Glutamatergic neuron (in vitro differentiated cells): Measurements from ENCODE around the gene MMP24. TPM values are rescaled to one million over a fixed set of nuclear protein-coding genes. Genes with fewer than 3 reads are reported as not detected.
"Not testable (repeated sequence)": the region's sequence is repeated elsewhere in the genome, so short reads cannot be mapped to it uniquely, and the experiment has no call there.

Experiments
- DNase-seq: peaks from one replicate; pipeline ENCODE4 v3.0.0; 2022
- H3K27ac Mint-ChIP-seq: one replicate; pipeline ENCODE4 v1.8.0; 2020; ENCODE audit warnings: mild to moderate bottlenecking, mixed read lengths, inconsistent platforms; ENCODE audit not compliant: unreplicated experiment
- H3K27me3 Mint-ChIP-seq: one replicate; pipeline ENCODE4 v1.8.0; 2020; ENCODE audit warnings: mild to moderate bottlenecking, moderate library complexity, mixed read lengths, inconsistent platforms; ENCODE audit not compliant: unreplicated experiment
- H3K36me3 Mint-ChIP-seq: one replicate; pipeline ENCODE4 v1.8.0; 2020; ENCODE audit warnings: mild to moderate bottlenecking, mixed read lengths, inconsistent platforms; ENCODE audit not compliant: unreplicated experiment
- H3K4me1 Mint-ChIP-seq: one replicate; pipeline ENCODE4 v1.8.0; 2020; ENCODE audit warnings: mild to moderate bottlenecking, low read depth, mixed read lengths, inconsistent platforms; ENCODE audit not compliant: unreplicated experiment
- H3K4me3 Mint-ChIP-seq: one replicate; pipeline ENCODE4 v1.8.0; 2020; ENCODE audit warnings: mild to moderate bottlenecking, mixed read lengths, inconsistent platforms; ENCODE audit not compliant: unreplicated experiment
- H3K9me3 Mint-ChIP-seq: one replicate; pipeline ENCODE4 v1.8.0; 2020; ENCODE audit warnings: mild to moderate bottlenecking, moderate library complexity, mixed read lengths, inconsistent platforms; ENCODE audit not compliant: unreplicated experiment
- total RNA-seq: library from RNA; stranded (reverse); fragmentation: NEBNext Ultra II Directional; extraction: Animal tissue kit (Norgen Biotek cat#: 25700); gene quantifications from one replicate; pipeline ENCODE4 v1.2.1, GENCODE V29; 2021; ENCODE audit not compliant: unreplicated experiment
- TF ChIP-seq, protein P1 (sequence below): fragments of 200-600 bp; sonication (generic); IDR thresholded peaks from one replicate; pipeline ENCODE4 v1.5.0; 2021; ENCODE audit not compliant: partially characterized antibody, unreplicated experiment

Gene MMP24
- total RNA-seq, 1 donor from 2014 or later, result 19.0 TPM

DNA sequence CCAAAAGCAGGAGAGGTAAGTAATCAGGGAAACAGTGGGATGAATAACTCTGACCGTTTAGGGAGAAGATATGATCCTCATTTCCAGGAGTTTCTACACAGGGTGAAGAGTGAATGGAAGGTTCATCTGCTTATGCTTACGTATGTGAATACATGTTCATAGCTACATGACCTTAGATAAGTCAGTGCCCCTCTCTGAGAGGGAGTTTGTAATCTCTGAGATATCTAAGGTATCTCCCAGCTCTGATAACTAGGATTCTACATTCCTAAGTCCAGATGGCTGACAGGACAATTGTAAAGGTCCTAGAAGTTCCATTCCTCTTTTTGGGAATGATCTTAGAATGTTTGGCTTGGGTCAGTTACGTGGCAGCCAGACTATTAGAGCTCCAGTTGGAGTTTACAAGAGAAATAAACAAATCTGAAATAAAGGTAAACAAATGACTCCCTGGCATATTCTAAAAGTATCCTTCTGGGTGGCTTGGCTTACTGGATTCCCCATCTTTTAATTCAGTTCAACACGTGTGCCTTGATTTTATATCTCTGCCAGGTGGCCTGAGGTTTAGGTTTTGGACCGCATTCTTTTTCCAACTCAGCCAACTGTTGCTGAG, 38.8 kb upstream of the MMP24 start:
- TF ChIP-seq, protein P1, sequence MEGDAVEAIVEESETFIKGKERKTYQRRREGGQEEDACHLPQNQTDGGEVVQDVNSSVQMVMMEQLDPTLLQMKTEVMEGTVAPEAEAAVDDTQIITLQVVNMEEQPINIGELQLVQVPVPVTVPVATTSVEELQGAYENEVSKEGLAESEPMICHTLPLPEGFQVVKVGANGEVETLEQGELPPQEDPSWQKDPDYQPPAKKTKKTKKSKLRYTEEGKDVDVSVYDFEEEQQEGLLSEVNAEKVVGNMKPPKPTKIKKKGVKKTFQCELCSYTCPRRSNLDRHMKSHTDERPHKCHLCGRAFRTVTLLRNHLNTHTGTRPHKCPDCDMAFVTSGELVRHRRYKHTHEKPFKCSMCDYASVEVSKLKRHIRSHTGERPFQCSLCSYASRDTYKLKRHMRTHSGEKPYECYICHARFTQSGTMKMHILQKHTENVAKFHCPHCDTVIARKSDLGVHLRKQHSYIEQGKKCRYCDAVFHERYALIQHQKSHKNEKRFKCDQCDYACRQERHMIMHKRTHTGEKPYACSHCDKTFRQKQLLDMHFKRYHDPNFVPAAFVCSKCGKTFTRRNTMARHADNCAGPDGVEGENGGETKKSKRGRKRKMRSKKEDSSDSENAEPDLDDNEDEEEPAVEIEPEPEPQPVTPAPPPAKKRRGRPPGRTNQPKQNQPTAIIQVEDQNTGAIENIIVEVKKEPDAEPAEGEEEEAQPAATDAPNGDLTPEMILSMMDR, result no peak
- Mint-ChIP-seq H3K27me3 (peaks cover 2% of the 10 kb centered on the region), H3K4me1 (no peaks in the 10 kb centered on the region), H3K27ac (no peak overlapping the region), H3K36me3 (peaks cover 6% of the 10 kb centered on the region), H3K9me3 (no peaks in the 10 kb centered on the region), H3K4me3 (no peak overlapping the region)
- DNase-seq, result no peak

DNA sequence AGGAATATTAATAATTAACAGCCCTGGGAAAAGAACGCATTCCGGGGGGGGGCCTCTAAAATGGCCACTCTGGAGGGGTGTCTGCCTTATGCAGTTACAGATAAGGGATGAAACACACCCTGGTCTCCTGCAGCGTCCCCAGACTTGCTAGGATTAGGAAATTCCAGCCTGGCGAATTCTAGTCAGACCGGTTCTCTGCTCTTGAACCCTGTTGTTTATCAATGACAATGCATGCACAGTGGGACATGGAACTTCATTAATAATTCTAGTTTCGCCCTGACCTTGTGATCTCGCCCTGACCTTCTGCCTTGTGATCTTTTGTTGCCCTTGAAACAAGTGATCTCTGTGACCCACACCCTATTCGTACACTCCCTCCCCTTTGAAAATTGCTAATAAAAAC, 37.3 kb upstream of the MMP24 start:
- H3K4me1 Mint-ChIP-seq, DNase-seq, H3K4me3 Mint-ChIP-seq: not testable (repeated sequence)

DNA sequence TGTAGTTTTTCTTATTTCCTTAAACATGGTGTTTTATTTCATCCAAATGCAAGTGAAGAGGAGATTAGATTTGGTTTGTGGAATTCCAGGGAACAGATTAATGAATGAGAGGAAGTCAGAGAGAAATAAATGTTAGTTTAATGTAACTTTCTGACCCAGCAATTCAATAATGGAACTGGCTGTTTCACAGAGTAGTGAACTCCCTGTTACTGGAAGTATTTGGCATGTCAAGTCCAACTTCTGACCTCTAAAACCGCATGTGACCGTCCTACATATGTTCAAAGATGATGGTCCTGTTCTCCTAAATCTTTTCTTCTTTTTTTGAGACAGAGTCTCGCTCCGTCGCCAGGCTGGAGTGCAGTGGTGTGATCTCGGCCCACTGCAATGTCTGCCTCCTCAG, 35.9 kb upstream of the MMP24 start:
- Mint-ChIP-seq H3K36me3 (peaks cover 6% of the 10 kb centered on the region), H3K4me3 (no peak overlapping the region), H3K27ac (no peak overlapping the region), H3K27me3 (peaks cover 2% of the 10 kb centered on the region), H3K9me3 (no peaks in the 10 kb centered on the region), H3K4me1 (no peaks in the 10 kb centered on the region)
- TF ChIP-seq, protein P1, result no peak
- DNase-seq, result no peak

More for the DNA sequence above, 37.3 kb upstream of the MMP24 start:
- not testable (repeated sequence) for H3K9me3 Mint-ChIP-seq, H3K36me3 Mint-ChIP-seq, H3K27ac Mint-ChIP-seq, H3K27me3 Mint-ChIP-seq

DNA sequence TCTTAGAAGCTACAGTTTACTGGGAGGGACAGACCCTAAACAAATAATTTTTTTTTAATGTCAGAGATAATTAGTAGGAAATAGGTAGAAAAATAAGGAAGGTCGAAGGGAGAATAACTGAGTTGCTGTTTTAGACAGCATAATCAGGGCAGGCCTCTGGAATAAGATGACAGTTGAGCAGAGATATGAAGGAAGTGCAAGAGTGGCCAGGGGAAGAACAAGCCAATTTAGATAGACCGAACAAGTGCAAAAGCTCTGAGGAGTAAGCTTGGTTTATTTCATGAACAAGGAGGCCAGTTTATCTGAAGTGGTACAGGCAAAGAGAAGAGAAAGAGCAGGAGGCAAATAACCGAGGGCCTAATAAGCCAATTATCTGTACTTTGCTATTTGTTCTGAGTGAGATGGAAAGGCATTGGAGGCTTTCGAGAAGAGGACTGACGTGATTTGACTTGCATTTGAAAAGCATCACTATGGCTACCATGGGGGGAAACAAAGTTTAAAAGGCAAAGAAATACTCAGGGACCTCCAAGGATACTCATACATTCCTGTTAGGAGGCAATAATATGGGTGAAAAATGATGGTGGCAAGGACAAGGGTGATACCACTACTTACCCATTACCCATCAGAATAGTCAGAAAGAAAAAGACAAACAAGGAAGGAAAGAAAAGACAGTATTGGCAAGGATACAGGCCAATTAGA, 34.9 kb upstream of the MMP24 start:
- Mint-ChIP-seq H3K9me3 (peaks cover 2% of the 10 kb centered on the region), H3K27me3 (peaks cover 2% of the 10 kb centered on the region), H3K4me1 (no peaks in the 10 kb centered on the region), H3K36me3 (peaks cover 11% of the 10 kb centered on the region), H3K4me3 (no peak overlapping the region), H3K27ac (no peak overlapping the region)
- no peak for DNase-seq
- TF ChIP-seq, protein P1, result no peak

DNA sequence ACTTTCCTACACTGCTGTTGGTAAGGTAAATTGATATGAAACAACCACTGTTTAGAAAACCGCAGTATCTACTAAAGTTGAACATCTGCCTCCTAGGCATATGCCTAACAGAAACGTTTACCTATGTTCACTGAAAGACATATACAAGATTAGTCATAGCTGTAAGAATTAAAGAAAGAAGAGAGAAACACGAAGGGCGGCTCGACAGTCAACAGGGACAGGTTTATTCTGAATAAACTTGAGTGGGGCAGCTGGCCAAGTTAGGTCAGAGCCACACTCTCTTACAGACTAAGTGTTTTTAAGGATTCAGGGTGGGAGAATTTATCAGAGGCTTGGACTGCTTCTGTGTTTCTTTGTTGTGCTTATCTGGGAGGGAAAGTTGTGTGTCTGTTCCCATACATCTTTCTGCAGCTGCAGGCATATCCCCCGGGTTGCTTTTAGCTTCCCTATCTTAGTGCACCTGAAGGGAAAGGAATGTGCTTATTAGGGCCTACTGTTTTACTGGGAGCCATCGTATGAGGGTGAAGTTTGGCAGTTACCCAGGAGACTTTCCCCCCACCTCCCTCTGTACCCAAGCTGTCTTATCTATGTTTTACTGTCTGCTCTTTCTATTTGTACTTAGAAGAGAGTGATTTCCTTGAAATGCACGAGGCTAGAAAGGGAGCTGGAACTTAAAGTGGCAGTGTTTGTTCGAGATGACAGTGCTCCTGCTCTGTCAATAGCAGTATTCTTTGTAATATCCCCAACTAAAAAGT, 34.2 kb upstream of the MMP24 start:
- H3K27ac Mint-ChIP-seq, result no peak overlapping the region
- TF ChIP-seq, protein P1, result no peak

DNA sequence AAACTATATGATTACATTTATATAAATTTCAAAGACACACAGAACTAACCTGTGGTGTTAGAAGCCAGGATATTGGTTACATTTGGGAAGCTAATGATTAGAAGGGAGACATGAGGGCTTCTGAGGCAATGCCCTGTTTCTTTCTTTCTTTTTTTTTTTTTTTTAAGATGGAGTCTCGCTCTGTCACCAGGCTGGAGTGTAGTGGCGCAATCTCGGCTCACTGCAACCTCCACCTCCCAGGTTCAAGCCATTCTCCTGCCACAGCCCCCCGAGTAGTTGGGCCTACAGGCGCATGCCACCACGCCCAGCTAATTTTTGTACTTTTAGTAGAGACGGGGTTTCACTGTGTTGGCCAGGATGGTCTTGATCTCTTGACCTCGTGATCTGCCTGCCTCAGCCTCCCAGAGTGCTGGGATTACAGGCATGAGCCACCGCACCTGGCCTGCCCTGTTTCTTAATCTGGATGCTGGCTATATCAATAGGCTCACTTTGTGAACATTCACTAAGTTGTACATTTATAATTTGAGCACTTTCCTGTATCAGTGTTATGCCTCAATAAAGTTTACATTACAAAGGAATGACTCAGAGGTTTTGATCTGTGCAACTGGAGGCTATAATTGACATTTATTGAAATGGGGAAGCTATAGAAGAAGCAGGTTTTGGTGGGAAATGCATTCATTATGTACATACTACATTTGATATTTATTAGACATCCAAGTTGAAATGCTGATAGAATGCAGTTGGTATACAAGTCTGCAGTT, 33.3 kb upstream of the MMP24 start:
- peaks cover 26% of the 10 kb centered on the region for H3K36me3 Mint-ChIP-seq
- not testable (repeated sequence) for DNase-seq, H3K4me1 Mint-ChIP-seq, H3K27me3 Mint-ChIP-seq, H3K4me3 Mint-ChIP-seq, H3K27ac Mint-ChIP-seq, H3K9me3 Mint-ChIP-seq

More for the DNA sequence above, 34.2 kb upstream of the MMP24 start:
- H3K4me3 Mint-ChIP-seq, result no peak overlapping the region
- no peak for DNase-seq
- H3K36me3 Mint-ChIP-seq, result peaks cover 18% of the 10 kb centered on the region
- H3K4me1 Mint-ChIP-seq, result no peaks in the 10 kb centered on the region
- H3K9me3 Mint-ChIP-seq, result peaks cover 4% of the 10 kb centered on the region
- no peaks in the 10 kb centered on the region for H3K27me3 Mint-ChIP-seq
